ENCODE results near the gene LZTS2.

Gene LZTS2

DNA sequence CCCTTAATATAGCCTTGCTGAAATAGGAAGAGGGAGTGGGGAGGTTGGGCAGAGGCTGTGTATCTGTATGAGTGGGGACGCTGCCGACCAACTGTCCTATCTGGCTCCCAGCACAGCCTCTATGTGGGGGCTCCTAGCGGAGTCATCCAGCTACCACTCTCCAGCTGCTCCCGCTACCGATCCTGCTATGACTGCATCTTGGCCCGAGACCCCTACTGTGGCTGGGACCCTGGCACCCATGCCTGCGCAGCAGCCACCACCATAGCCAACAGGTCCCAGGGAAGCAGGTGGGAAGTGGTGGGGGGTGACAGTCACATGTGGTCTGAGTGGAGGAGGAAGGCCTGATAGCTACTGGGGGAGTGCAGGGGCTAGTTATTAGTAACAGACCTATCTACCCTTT is 18.9 kb upstream of the LZTS2 start:
- H3K36me3 Mint-ChIP-seq (ENCODE audit: low read depth), result peaks cover 40% of the 10 kb centered on the region
- no peak overlapping the region for H3K27ac Mint-ChIP-seq
- H3K4me1 Mint-ChIP-seq, result no peaks in the 10 kb centered on the region
- H3K9me3 Mint-ChIP-seq, result no peaks in the 10 kb centered on the region
- no peaks in the 10 kb centered on the region for H3K27me3 Mint-ChIP-seq (ENCODE audit: low read depth)
- TF ChIP-seq, protein P1, sequence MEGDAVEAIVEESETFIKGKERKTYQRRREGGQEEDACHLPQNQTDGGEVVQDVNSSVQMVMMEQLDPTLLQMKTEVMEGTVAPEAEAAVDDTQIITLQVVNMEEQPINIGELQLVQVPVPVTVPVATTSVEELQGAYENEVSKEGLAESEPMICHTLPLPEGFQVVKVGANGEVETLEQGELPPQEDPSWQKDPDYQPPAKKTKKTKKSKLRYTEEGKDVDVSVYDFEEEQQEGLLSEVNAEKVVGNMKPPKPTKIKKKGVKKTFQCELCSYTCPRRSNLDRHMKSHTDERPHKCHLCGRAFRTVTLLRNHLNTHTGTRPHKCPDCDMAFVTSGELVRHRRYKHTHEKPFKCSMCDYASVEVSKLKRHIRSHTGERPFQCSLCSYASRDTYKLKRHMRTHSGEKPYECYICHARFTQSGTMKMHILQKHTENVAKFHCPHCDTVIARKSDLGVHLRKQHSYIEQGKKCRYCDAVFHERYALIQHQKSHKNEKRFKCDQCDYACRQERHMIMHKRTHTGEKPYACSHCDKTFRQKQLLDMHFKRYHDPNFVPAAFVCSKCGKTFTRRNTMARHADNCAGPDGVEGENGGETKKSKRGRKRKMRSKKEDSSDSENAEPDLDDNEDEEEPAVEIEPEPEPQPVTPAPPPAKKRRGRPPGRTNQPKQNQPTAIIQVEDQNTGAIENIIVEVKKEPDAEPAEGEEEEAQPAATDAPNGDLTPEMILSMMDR (IDR thresholded peaks at IDR 0.05; ENCODE audit: unreplicated experiment in 3 of 3), result no peak
- no peak overlapping the region for H3K4me3 Mint-ChIP-seq

DNA sequence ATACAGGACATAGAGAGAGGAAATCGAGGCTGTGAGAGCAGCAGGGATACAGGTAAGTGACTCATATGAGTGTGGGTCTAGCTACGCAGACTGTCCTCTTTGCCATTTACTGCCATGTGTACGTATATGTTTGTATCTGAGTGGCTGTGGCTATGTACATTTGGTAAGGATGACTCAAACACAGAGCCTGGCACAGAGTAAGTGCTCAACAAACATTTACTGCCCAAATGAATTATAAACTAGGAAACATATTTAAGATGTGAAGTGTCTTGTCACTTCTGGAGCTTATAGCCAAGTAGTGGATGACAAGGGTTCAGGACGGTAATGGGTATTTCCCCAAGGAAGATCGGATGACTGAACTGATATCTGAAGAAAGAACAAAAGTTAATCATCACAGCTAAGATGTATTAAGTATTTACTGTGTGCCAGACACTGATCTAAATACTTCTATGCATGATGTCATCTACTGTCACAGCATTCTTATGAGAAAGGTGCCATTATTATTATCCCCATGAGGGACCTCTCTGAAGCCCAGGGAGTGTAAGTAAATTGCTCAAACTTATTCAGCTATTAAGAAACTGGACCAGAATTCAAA is 18.3 kb upstream of the LZTS2 start:
- Mint-ChIP-seq H3K36me3 (ENCODE audit: low read depth) (peaks cover 37% of the 10 kb centered on the region), H3K4me1 (no peaks in the 10 kb centered on the region), H3K27ac (no peak overlapping the region), H3K27me3 (ENCODE audit: low read depth) (no peaks in the 10 kb centered on the region), H3K9me3 (no peaks in the 10 kb centered on the region), H3K4me3 (no peak overlapping the region)
- TF ChIP-seq, protein P1 (IDR thresholded peaks at IDR 0.05; ENCODE audit: unreplicated experiment in 3 of 3), result no peak

DNA sequence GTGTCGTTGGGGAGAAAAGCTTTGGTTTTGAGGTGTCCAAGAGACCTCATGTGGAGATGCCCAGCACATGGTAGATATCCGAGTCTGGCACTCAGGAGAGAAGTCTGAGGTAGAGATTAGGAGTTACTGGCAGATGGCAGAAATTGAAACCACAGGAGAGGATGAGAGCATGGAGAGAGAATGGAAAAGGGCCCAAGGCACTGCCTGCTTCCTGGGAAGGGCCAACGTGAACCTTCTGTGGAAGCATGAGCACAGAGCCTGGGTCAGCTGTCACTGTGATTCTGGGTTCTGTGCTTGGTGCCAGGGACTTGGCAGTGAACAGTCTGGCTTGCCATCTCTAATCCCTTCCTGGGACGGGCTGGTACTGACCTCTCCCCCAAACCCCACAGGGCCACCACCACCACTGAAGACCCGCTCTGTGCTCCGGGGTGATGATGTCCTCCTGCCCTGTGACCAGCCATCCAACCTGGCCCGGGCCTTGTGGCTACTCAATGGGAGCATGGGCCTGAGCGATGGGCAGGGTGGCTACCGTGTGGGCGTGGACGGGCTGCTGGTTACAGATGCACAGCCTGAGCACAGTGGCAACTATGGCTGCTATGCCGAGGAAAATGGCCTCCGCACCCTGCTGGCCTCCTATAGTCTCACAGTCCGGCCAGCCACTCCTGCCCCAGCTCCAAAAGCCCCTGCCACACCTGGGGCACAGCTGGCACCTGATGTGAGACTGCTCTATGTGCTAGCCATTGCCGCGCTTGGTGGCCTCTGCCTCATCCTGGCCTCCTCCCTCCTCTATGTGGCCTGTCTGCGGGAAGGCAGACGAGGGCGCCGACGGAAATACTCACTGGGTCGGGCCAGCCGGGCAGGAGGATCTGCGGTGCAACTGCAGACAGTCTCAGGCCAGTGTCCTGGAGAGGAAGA is 16.4 kb upstream of the LZTS2 start:
- Mint-ChIP-seq H3K27ac (no peak overlapping the region), H3K27me3 (ENCODE audit: low read depth) (no peaks in the 10 kb centered on the region)
- TF ChIP-seq, protein P1 (IDR thresholded peaks at IDR 0.05; ENCODE audit: unreplicated experiment in 3 of 3), result no peak

DNA sequence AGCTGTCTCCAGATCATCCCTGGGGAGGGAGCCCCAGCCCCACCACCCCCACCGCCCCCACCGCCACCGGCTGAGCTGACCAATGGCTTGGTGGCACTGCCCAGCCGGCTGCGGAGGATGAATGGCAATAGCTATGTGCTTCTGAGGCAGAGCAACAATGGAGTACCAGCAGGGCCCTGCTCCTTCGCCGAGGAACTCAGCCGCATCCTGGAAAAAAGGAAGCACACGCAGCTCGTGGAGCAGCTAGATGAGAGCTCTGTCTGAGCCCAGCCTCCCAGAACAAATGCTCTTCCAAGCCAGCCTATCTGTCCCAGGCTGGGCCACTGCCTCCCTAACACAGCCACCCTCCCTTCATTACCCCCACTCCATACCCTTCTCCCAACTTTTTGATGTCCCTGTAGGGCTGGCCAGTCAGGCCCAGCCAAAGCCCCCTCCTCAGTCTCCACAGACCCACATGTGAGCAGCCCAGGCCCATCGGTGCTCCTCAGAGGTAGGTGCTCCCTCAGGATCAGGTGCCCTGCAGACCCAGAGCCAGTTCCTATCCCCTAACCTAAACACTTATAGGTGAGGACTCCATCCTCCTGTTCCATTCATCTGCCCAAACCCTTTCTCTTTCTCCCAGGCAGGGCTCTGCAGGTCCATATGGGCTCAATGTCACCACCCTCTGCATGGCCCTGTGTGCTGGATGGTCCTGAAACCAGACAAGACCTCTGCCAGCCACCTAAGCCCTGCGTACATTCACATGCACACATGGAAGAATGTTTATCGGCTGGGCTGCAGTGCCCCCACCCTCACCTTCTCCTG is 15.5 kb upstream of the LZTS2 start:
- H3K27me3 Mint-ChIP-seq (ENCODE audit: low read depth), result no peaks in the 10 kb centered on the region
- TF ChIP-seq, protein P1 (IDR thresholded peaks at IDR 0.05; ENCODE audit: unreplicated experiment in 3 of 3), result no peak
- peaks cover 33% of the 10 kb centered on the region for H3K36me3 Mint-ChIP-seq (ENCODE audit: low read depth)
- H3K9me3 Mint-ChIP-seq, result no peaks in the 10 kb centered on the region
- H3K27ac Mint-ChIP-seq, result no peak overlapping the region
- peak overlapping the region; percentile 10 to 37 (median 28) for H3K4me3 Mint-ChIP-seq
- H3K4me1 Mint-ChIP-seq, result peaks cover 10% of the 10 kb centered on the region

More for the DNA sequence above, 16.4 kb upstream of the LZTS2 start:
- Mint-ChIP-seq H3K4me1 (peaks cover 10% of the 10 kb centered on the region), H3K4me3 (peak overlapping the region in 1 of 3 experiments; percentile 55), H3K9me3 (no peaks in the 10 kb centered on the region), H3K36me3 (ENCODE audit: low read depth) (peaks cover 35% of the 10 kb centered on the region)

DNA sequence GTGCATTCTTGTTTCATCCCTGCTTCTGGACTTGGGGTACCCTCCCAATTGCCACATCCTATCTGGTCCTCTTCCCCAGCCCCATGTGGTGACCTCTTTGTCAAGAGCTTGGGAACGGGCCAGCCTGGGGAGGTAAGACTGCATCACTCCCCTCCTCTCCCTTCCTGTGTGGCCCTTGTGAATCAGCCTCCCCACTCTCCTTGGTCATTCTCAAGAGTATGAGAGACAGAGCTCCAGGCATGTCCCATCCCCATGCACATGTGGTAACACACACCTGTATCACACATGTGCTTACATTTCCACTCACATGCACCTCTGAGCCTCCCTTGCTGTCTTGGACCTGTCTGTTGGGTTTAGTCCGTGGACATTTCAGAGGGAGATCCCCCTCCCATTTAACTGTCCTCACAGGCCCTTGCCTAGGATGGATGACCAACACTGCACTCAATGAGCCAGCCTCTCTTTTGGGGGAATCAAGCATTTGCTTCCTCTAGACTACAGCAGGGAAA is 14.9 kb upstream of the LZTS2 start:
- Mint-ChIP-seq H3K4me3 (peak overlapping the region; percentile 91 to 94 (median 93)), H3K27ac (peak overlapping the region in 1 of 3 experiments; percentile 72), H3K4me1 (peaks cover 10% of the 10 kb centered on the region), H3K27me3 (ENCODE audit: low read depth) (no peaks in the 10 kb centered on the region), H3K9me3 (no peaks in the 10 kb centered on the region), H3K36me3 (ENCODE audit: low read depth) (peaks cover 31% of the 10 kb centered on the region)
- TF ChIP-seq, protein P1 (IDR thresholded peaks at IDR 0.05; ENCODE audit: unreplicated experiment in 3 of 3), result no peak

All from nephron (organoid).